VCaP (cell line): ENCODE data around the gene SSBP3.

Experiments used
- H3K27ac ChIP-seq: fragments of 450-650 bp; 2 replicates; pipeline ENCODE4 v1.5.1; 2017
- CTCF ChIP-seq: fragments of 450-650 bp; conservative IDR thresholded peaks from 2 replicates; pipeline ENCODE4 v1.5.1; 2017; ENCODE audit warnings: mild to moderate bottlenecking, moderate library complexity

The SSBP3 gene

GRCh38 chr1:54230507-54231339 lies 175.5 kb downstream of the SSBP3 start:
- TF ChIP-seq CTCF: no peak
- no peak overlapping the region for H3K27ac ChIP-seq

GRCh38 chr1:54229281-54229891 lies 176.8 kb downstream of the SSBP3 start:
- peak overlapping the region; percentile 41 for H3K27ac ChIP-seq
- TF ChIP-seq CTCF: no peak

GRCh38 chr1:54228638-54229079 lies 177.5 kb downstream of the SSBP3 start:
- TF ChIP-seq CTCF: no peak
- peak overlapping the region; percentile 41; the same call in 1 of the 2 replicates for H3K27ac ChIP-seq

GRCh38 chr1:54227891-54228310 lies 178.3 kb downstream of the SSBP3 start:
- no peak overlapping the region for H3K27ac ChIP-seq

GRCh38 chr1:54227091-54227602 lies 179.0 kb downstream of the SSBP3 start:
- TF ChIP-seq CTCF: no peak

More at GRCh38 chr1:54227891-54228310, 178.3 kb downstream of the SSBP3 start:
- no peak for TF ChIP-seq CTCF

GRCh38 chr1:54225986-54226559 lies 180.1 kb downstream of the SSBP3 start:
- no peak for TF ChIP-seq CTCF
- H3K27ac ChIP-seq: no peak overlapping the region

More at GRCh38 chr1:54227091-54227602, 179.0 kb downstream of the SSBP3 start:
- H3K27ac ChIP-seq: no peak overlapping the region

GRCh38 chr1:54225378-54225777 lies 180.8 kb downstream of the SSBP3 start:
- no peak overlapping the region for H3K27ac ChIP-seq
- TF ChIP-seq CTCF: no peak
